Keratinocyte (primary cell): Measurements from ENCODE around the gene CA12. TPM values are rescaled to one million over a fixed set of nuclear protein-coding genes. Genes with fewer than 3 reads are reported as not detected.

Experiments used
- DNase-seq: peaks from one replicate; pipeline ENCODE4 v3.0.0-alpha.2; 2011; ENCODE audit warnings: low read depth, missing footprints, low spot score
- FAIRE-seq: peaks from 2 replicates; lab custom pipeline; 2011; peaks lifted over from hg19 to GRCh38; lab: Jason Lieb, UNC
- H2AFZ ChIP-seq: 2 replicates; pipeline ENCODE4 v1.6.0; 2012; ENCODE audit warnings: low read length, control low read depth, inconsistent platforms; ENCODE audit not compliant: control insufficient read depth
- H3K27ac ChIP-seq: 2 replicates; pipeline ENCODE4 v1.5.1; 2011; ENCODE audit warnings: low read length; ENCODE audit not compliant: control insufficient read depth, insufficient read depth
- H3K27me3 ChIP-seq: 3 replicates; pipeline ENCODE4 v1.6.0; 2011; ENCODE audit warnings: low read length; ENCODE audit not compliant: control insufficient read depth, insufficient read depth; ENCODE audit errors: extremely low read depth
- H3K36me3 ChIP-seq, 2 experiments: 2 replicates in 1 of 2; 3 replicates in 1 of 2; pipeline ENCODE4 v1.5.1; 2011; ENCODE audit warnings: low read length in 2 of 2, mild to moderate bottlenecking in 1 of 2; ENCODE audit not compliant: control insufficient read depth in 2 of 2, insufficient read depth in 2 of 2; ENCODE audit errors: extremely low read depth in 1 of 2
- H3K4me1 ChIP-seq: 3 replicates; pipeline ENCODE4 v1.5.1; 2011; ENCODE audit warnings: low read length; ENCODE audit not compliant: control insufficient read depth, insufficient read depth; ENCODE audit errors: extremely low read depth
- H3K4me2 ChIP-seq: 3 replicates; pipeline ENCODE4 v1.6.0; 2011; ENCODE audit warnings: low read depth, low read length; ENCODE audit not compliant: control insufficient read depth, insufficient read depth; ENCODE audit errors: extremely low read depth
- H3K4me3 ChIP-seq, 3 experiments: fragments of 200-600 bp in 1 of 3; sonication (generic) in 1 of 3; 2 replicates in 2 of 3; 3 replicates in 1 of 3; pipeline ENCODE4 v1.5.1; 2011 to 2016; ENCODE audit warnings: low read length in 3 of 3, mild to moderate bottlenecking in 3 of 3, control low read depth in 2 of 3, inconsistent platforms in 1 of 3, low read depth in 1 of 3, mixed read lengths in 1 of 3, mixed run types in 1 of 3, moderate library complexity in 1 of 3; ENCODE audit not compliant: control insufficient read depth in 2 of 3, insufficient read depth in 2 of 3; ENCODE audit errors: extremely low read depth in 1 of 3
- H3K79me2 ChIP-seq: 2 replicates; pipeline ENCODE4 v1.6.0; 2012; ENCODE audit warnings: low read length; ENCODE audit not compliant: control insufficient read depth, insufficient read depth
- H3K9ac ChIP-seq: 3 replicates; pipeline ENCODE4 v1.6.0; 2011; ENCODE audit warnings: low read length; ENCODE audit not compliant: control insufficient read depth, insufficient read depth; ENCODE audit errors: extremely low read depth
- H3K9me1 ChIP-seq: 3 replicates; pipeline ENCODE4 v1.6.0; 2011; ENCODE audit warnings: low read length; ENCODE audit not compliant: control insufficient read depth, insufficient read depth; ENCODE audit errors: extremely low read depth
- H3K9me3 ChIP-seq: 2 replicates; pipeline ENCODE4 v1.5.1; 2012; ENCODE audit warnings: low read depth, low read length; ENCODE audit not compliant: control insufficient read depth
- H4K20me1 ChIP-seq: 3 replicates; pipeline ENCODE4 v1.6.0; 2011; ENCODE audit warnings: low read length; ENCODE audit not compliant: control insufficient read depth, insufficient read depth; ENCODE audit errors: extremely low read depth
- CTCF ChIP-seq, 3 experiments: IDR thresholded peaks in 1 of 3; conservative IDR thresholded peaks in 1 of 3; optimal IDR thresholded peaks in 1 of 3; 2 replicates in 2 of 3; 3 replicates in 1 of 3; pipeline versions ENCODE3 to v1.5.1; 2011; ENCODE audit warnings: low read length in 3 of 3, mild to moderate bottlenecking in 3 of 3, moderate library complexity in 2 of 3, control low read depth in 1 of 3, inconsistent platforms in 1 of 3; ENCODE audit not compliant: insufficient read depth in 2 of 3; ENCODE audit errors: extremely low read depth in 1 of 3
- EZH2 ChIP-seq: IDR thresholded peaks from one replicate; pipeline ENCODE4 v1.6.1; 2012; ENCODE audit warnings: inconsistent platforms, mild to moderate bottlenecking, low read length, moderate library complexity
- dilution Hi-C: fragments of 300-500 bp; cut with MboI; formaldehyde crosslinking; loops from one replicate; pipeline ENCODE4 v1.7.0; 2020; ENCODE audit warnings: low sequenced_read_pairs; ENCODE audit not compliant: extremely low pct_ligation_motif_present
- polyA plus RNA-seq, 5 experiments: library from polyadenylated mRNA; depleted of rRNA in 3 of 5; stranded (reverse) in 3 of 5; stranded (forward) in 1 of 5; unstranded in 1 of 5; fragments of >200 nt; gene quantifications; 1 replicate in 1 of 5; 2 replicates in 3 of 5; 3 replicates in 1 of 5; pipeline versions ENCODE4 v1.2.1 to v1.2.3, GENCODE V29; 2011 to 2012; ENCODE audit warnings: missing spikeins in 2 of 5, low read depth in 1 of 5, low replicate concordance in 1 of 5

Gene CA12
- polyA plus RNA-seq, 1 donor (not counting 4 experiments of a cell fraction or from before 2014, with no cell fraction given) = 158 TPM

DNA sequence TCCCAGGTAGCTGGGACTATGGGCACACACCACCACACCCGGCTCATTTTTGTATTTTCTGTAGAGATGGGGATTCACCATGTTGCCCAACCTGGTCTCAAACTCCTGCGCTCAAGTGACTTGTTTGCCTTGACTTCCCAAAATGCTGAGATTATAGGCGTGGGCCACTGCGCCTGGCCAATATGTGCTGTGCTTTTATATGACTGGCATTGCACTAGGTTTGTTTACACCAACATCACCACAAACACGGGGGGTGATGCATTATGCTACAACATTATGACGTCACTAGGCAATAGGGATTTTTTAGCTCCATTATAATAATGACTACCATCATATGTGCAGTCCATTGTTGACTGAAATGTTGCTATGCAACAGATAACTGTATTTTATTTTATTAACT, 97.3 kb downstream of the CA12 start:
- Histone ChIP-seq H3K9ac (no peak overlapping the region), H2AFZ (no peak overlapping the region), H3K79me2 (no peaks in the 10 kb centered on the region), H3K27ac (no peak overlapping the region), H4K20me1 (no peaks in the 10 kb centered on the region), H3K4me1 (no peaks in the 10 kb centered on the region), H3K9me3 (no peaks in the 10 kb centered on the region), H3K27me3 (no peaks in the 10 kb centered on the region), H3K9me1 (no peaks in the 10 kb centered on the region), H3K4me2 (no peak overlapping the region), H3K36me3 (peaks cover 0 to 9% of the 10 kb centered on the region in 2 experiments), H3K4me3 (no peak overlapping the region)
- dilution Hi-C loops = no loop called here
- no peak for TF ChIP-seq EZH2
- TF ChIP-seq CTCF (optimal IDR thresholded peaks at IDR 0.05 in 1 of 3, IDR thresholded peaks at IDR 0.05 in 1 of 3, conservative IDR thresholded peaks at IDR 0.05 in 1 of 3; ENCODE audit: extremely low read depth in 1 of 3, insufficient read depth in 2 of 3, low read length in 3 of 3) = no peak
- no peak for DNase-seq
- no peak for FAIRE-seq

DNA sequence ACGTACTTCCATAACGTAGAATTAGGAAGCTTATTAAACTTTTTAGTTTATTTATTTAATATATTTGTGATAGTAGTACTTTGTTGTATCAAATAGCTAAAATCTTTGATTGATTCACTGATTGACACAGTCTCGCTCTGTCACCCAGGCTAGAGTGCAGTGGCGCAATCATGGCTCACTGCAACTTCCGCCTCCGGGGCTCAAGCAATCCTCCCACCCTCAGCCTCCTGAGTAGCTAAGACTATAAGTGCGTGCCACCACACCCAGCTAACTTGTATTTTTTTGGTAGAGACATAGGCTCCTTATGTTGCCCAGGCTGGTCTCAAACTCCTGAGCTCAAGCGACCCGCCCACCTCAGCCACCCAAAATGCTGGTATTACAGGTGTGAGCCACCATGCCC, 98.5 kb downstream of the CA12 start:
- Histone ChIP-seq H3K79me2 (no peaks in the 10 kb centered on the region), H3K4me1 (no peaks in the 10 kb centered on the region), H3K4me2 (no peak overlapping the region), H2AFZ (no peak overlapping the region), H3K4me3 (no peak overlapping the region), H3K27ac (no peak overlapping the region), H3K36me3 (peaks cover 0 to 7% of the 10 kb centered on the region in 2 experiments), H3K9me3 (no peaks in the 10 kb centered on the region), H3K9ac (no peak overlapping the region), H3K27me3 (no peaks in the 10 kb centered on the region), H4K20me1 (no peaks in the 10 kb centered on the region), H3K9me1 (no peaks in the 10 kb centered on the region)
- dilution Hi-C loops = no loop called here
- no peak for DNase-seq
- TF ChIP-seq CTCF (optimal IDR thresholded peaks at IDR 0.05 in 1 of 3, IDR thresholded peaks at IDR 0.05 in 1 of 3, conservative IDR thresholded peaks at IDR 0.05 in 1 of 3; ENCODE audit: extremely low read depth in 1 of 3, insufficient read depth in 2 of 3, low read length in 3 of 3) (no peak), EZH2 (no peak)
- no peak for FAIRE-seq
